NCI-H2029 (cell line): ENCODE results near the gene NME7.

Experiments used
- DNase-seq: peaks from one replicate; lab custom pipeline; 2025; lab: John Stamatoyannopoulos, UW

Gene NME7

DNA sequence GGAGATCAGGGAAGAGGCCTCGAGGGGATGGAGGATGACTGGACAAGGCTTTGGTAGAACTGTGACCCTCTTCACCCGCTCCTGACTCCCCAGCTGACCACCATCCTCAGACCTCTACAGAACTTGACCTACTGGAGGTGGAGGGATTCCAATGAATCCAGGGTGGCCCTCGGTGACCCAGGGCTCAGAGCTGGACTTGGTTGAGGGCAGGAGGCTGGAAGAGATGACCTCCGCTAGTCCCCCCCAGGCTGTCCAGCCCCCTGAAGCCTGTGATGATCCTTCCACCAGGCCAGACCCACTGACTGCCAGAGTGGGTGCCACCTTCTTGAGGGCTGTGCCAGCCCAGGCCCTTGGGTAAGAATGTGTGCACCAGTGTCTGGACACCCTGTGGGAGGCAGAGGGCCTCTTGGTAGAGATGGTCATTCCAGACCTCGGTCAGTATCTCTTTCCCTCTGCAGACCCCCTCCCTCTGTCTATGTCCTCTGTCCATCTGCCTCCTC lies 216.2 kb downstream of the NME7 start:
- no peak for DNase-seq

- DNase-seq = no peak
Observed at GRCh38 chr1:169150641-169151337, 216.8 kb downstream of the NME7 start.

DNA sequence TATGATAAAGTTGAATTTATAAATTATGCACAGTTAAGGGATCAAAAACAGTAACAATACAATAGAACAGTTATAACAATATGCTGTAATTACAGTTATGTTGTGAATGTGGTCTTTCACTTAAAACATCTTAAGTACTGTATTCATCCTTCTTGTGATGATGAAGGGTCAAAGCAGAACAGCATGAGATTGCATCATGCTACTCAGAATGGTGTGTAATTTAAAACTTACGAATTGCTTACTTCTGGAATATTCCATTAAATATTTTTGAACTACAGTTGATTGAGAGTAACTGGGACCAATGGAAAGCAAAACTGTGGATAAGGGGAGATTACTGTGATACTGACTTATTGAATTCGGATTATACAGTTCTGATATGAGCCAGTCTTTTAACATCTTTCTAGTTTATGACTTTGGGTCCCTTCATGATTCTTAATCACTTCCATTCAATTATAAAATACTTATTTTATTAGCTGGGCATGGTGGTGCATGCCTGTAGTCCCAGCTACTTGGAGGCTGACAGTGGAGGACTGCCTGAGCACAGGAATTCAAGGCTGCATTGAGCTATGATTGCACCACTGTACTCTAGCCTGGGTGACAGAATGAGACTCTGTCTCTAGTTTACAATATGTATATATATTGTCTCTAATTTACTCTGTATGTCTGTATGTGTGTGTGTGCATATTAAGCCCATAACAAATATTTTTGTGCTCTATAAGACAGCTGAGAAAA lies 217.9 kb downstream of the NME7 start:
- no peak for DNase-seq

GRCh38 chr1:169148472-169149252 lies 218.9 kb downstream of the NME7 start:
- DNase-seq = no peak

DNA sequence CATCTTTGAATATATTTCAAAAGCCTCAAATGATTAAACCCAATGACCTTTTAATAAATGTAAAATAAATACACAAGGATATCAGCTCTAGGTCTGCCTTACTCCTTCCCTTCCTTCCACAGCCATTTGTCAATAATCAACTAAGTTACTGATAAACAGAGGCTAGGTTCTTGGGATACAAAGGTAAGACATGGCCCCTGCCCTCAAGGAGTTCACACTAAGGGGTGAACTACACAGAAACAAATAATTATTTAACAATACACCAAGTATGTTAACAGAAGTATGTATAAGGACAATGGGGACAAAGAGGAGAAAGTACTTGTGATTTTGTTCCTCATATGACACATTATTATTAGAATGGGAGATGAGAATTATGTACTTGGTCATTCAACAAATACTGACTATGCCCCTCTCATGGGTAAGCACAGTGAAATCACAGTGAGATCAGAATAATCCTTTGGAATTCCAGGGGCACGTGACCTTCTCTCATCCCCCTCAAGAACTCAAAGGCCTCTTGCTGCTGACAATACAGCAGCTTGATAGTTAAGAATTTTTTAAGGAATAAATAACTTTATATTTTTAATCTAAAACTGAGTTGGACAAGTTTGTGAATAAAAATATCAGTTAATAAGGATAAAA lies 220.9 kb downstream of the NME7 start:
- no peak for DNase-seq

- DNase-seq = no peak
Observed at GRCh38 chr1:169144941-169145626, 222.5 kb downstream of the NME7 start.

DNA sequence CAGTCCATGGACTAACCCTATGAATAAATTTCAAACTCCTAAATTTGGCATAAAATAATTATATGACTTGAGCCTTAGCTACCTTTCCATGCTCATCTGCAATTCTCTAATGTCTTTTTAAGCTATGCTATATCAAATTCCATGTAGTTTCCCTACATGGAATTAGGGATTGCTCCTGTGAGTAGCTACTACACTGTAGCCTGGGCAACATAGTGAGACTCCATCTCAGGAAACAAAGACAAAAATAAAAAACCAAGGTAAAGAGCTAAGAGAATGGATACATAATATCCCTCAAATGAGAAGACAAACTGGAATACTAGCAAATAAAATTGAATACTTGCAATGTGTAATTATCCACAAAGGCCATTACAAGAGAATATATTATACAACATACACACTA lies 223.6 kb downstream of the NME7 start:
- DNase-seq = no peak

- no peak for DNase-seq
Observed at GRCh38 chr1:169143346-169143745, 224.3 kb downstream of the NME7 start.

DNA sequence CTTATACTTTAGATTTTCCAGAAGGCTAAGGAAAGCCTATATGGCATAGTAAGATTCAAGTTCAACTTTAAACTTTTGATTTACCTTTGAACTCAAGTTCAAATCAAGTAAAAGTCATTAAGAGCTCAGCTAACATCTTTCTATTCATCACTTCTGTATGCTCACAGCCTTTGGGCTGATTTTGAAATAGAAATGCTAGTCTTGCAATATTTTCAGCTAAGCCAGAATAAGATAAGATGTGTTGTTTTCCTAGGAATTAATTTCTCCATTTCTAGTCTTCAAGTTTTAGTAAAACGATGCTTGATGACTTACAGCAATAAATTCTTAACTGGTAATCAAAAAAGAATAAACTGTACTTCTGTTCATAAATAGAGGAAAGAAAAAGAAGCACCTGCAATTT lies 225.5 kb downstream of the NME7 start:
- no peak for DNase-seq

DNA sequence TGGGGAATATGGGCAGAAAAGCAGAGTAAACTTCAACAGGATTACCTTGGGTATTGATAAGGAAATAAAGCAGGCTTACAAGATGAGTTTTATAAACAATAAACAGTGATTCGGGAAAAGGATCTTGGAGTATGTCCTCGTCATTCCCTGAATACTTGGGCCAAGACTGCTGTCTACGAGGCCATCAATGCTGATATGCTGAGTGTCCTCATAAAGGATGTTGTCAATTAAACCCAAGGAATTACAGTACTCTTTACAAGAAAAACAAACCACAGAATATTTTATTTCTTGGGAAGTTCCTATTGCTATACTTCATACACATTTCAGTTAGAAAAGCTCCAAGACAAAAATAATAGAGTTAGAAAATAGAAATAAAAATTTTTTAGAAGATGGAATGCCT lies 226.2 kb downstream of the NME7 start:
- DNase-seq = no peak

DNA sequence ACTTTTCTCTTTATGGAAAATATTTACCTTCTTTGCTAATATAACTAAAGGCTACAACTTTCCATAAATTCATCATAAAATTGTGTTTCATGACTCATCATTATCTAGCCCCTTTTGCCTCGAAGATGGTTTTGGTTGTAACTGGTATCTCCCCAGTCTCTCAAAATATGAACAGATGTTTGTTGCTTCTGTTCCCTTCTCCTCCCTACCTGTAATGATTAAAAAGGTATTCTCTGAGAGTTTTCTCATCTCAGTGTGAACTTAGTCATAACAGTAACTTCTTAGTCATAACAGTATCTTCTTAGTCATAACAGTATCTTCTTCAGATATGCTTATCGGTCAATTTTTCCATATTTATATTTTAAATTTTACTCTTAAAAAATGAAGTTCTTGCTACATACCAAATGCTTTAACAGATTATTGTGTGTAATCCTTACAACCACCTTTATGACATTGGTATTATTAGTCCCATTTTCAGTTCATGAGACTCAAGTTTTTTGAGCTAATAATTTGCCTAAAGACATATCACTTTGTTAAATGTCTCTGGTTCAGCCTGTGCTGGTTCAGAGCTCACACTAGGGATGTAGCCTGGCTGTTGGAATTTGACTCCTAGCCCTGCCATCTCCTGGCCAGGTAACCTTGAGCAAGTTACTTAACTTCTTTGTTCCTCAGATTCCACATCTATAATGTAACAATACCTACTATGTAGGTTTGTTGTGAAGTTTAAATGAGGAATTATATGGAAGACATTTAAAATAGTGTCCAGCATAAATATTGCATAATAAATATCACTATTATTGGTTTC lies 228.5 kb downstream of the NME7 start:
- no peak for DNase-seq

DNA sequence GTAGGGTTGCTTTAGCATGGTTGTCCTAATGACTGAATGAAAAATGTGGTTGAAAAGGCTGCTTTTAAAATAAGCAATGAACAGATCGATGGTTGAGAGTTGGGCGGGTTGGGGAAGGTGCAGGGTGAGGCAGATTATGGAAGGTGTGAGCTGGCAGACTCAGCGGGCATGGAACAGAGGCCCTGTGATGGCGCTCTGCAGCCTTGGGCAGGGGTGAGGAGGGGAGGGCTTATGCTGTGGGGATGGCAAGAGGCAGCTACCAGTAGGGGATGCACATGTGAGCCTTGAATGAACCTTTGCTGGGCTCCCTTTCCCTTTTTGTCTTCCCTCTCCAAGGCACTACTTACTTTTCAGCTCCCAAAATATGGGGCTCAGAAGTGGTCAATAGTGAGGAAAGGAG lies 230.2 kb downstream of the NME7 start:
- DNase-seq = no peak

DNA sequence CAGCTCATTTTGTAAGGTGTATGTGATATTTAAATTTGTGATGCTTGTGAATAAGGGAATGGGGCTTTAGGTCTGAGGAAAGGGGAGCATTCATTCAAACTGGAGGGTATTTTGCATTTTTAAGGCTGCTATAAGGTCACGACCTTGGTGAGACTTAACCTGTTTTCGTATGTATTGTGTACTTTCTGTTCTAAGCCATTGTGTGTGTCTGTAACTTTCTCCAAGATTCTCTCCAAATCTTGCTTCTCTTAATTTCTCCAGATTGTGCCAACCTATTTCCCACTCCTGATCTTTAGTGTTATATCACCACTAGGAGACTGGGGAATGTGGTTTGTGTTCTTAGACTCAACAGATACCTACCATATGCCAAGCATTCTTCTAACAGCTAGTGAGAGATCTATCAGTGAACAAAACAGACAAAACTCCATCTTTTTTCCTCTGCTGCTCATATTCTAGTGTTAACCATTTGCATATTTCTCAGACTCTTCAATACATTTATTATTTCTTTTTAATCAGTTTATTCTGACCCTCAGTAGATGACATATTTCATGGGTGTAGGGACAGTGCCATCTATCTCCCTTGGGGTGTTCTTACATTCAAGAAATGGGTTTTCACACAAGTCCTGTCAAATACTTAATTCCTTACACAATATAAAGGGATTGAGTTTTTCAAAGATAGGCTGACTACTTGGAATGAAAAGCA lies 233.6 kb downstream of the NME7 start:
- DNase-seq = no peak

GRCh38 chr1:169133228-169133576 lies 234.4 kb downstream of the NME7 start:
- DNase-seq = no peak

DNA sequence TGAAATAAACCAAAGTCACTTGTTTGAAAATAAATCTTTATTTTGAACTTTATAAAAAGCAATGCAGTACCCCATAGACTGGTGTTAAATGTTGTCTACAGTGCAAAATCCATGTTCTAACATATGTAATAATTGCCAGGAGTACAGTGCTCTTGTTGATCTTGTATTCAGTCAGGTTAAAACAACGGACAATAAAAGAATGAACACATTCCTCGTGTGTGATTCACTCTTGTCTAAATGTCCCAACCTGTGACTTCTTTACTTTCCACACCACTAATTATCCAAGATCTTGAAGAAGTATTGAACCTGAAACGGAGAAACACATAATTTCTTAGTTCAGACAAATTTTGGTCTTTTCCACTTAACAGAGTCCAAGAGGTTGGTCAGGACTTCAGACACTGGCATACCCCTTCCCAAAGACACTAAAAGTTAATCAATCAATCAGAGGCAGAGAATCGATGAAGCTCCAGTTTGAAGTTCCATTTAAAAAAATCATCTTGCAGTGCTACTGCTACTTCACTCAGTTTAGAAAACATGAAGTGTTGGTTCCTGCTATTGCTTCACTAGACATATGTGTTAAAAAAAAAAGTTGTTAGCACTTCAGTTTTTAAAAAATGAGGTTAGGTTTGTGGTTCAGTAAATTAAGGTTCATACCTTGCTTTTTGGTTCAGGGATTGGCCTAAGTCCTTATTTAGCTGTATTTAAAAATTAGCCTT lies 234.9 kb downstream of the NME7 start:
- DNase-seq = no peak

GRCh38 chr1:169130683-169131082 lies 236.9 kb downstream of the NME7 start:
- no peak for DNase-seq

- no peak for DNase-seq
Observed at GRCh38 chr1:169129109-169129784, 238.3 kb downstream of the NME7 start.

DNA sequence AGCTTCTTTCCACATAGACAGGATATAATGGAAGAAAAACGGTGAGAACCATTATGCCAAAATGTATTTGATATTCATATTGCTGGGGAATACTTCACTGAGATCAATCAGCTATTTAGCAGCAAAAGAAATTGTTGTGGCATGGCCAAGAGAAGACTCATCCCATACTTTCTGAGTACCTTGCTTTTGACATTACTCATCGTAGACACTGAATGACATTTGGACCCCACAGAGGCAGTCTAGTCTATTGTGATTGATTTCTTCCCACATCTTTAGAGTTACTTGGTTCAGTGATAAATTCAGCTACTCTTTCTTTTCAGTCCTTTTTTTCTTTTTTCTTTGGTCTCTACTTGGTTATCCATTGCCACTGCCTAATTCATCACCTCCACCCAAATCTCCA lies 239.0 kb downstream of the NME7 start:
- DNase-seq = no peak

DNA sequence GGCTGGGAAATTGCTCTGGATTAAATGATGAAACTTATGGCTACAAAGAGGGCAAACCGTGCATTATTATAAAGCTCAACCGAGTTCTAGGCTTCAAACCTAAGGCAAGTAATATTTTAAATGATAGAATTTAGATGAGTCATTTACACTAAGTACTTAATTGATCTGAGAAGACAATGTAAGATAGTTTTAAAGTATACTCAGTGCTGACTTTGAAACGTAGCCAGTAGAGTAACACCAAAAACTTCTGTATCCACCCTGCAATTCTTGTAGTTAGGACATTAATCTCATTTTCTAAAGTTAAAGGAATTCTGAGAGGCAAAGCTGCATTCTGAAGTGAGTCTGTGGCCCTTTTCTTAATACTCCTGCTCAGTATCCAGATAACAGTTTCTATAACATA lies 240.3 kb downstream of the NME7 start:
- DNase-seq = no peak
